Renal pelvis (tissue), 12 donors: ENCODE results near the gene DDX23. TPM values are rescaled to one million over a fixed set of nuclear protein-coding genes. Genes with fewer than 3 reads are reported as not detected.
"Not testable (repeated sequence)": the region's sequence is repeated elsewhere in the genome, so short reads cannot be mapped to it uniquely, and the experiment has no call there.

Source experiments
- DNase-seq: peaks from one replicate; pipeline ENCODE4 v3.0.0-alpha.2; 2013
- long read RNA-seq, 16 experiments: transcript quantifications; one replicate each; lab custom pipeline, GENCODE V29; 2026
- polyA plus RNA-seq, 3 donors: library from polyadenylated mRNA; unstranded; fragments of 120-200 nt; gene quantifications; one replicate each; pipeline ENCODE4 v1.2.1, GENCODE V29; 2013; ENCODE audit not compliant: insufficient read length in 3 of 3

Gene DDX23
- polyA plus RNA-seq: 100 to 1,000 TPM; 103 to 125 (median 108) TPM
- long read RNA-seq, donor 1, transcript DDX23-201 (17 exons, 3,248 nt): major isoform, 7 of 12 reads
- long read RNA-seq, donor 1, partial matches to known transcripts: 5 of 12 reads
- long read RNA-seq, donor 1, other reads (novel, unspliced or antisense): 0 of 12 reads
- long read RNA-seq, donor 2, transcript DDX23-201 (17 exons, 3,248 nt): major isoform, 13 of 21 reads
- long read RNA-seq, donor 2, partial matches to known transcripts: 7 of 21 reads
- long read RNA-seq, donor 2, other reads (novel, unspliced or antisense): 0 of 21 reads
- long read RNA-seq, donor 3, partial matches to known transcripts: 0 of 3 reads
- long read RNA-seq, donor 3, other reads (novel, unspliced or antisense): 0 of 3 reads
- long read RNA-seq, donor 4, partial matches to known transcripts: 5 of 9 reads
- long read RNA-seq, donor 4, other reads (novel, unspliced or antisense): 0 of 9 reads
- long read RNA-seq, donor 5, partial matches to known transcripts: 0 of 7 reads
- long read RNA-seq, donor 5, other reads (novel, unspliced or antisense): 0 of 7 reads
- long read RNA-seq, donor 6, transcript DDX23-201 (17 exons, 3,248 nt): major isoform, 7 of 13 reads
- long read RNA-seq, donor 6, partial matches to known transcripts: 5 of 13 reads
- long read RNA-seq, donor 6, other reads (novel, unspliced or antisense): 0 of 13 reads
- long read RNA-seq, donor 7, transcript DDX23-201 (17 exons, 3,248 nt): major isoform, 7 of 18 reads
- long read RNA-seq, donor 7, partial matches to known transcripts: 10 of 18 reads
- long read RNA-seq, donor 7, other reads (novel, unspliced or antisense): 0 of 18 reads
- long read RNA-seq, donor 8: 0 reads
- long read RNA-seq, donor 9, transcript DDX23-201 (17 exons, 3,248 nt): major isoform, 10 of 19 reads
- long read RNA-seq, donor 9, partial matches to known transcripts: 8 of 19 reads
- long read RNA-seq, donor 9, other reads (novel, unspliced or antisense): 0 of 19 reads
- long read RNA-seq, donor 10, partial matches to known transcripts: 0 of 7 reads
- long read RNA-seq, donor 10, other reads (novel, unspliced or antisense): 0 of 7 reads
- long read RNA-seq, donor 11, partial matches to known transcripts: 21 of 22 reads
- long read RNA-seq, donor 11, other reads (novel, unspliced or antisense): 0 of 22 reads
- long read RNA-seq, donor 12, transcript DDX23-201 (17 exons, 3,248 nt): major isoform, 13 of 22 reads
- long read RNA-seq, donor 12, partial matches to known transcripts: 9 of 22 reads
- long read RNA-seq, donor 12, other reads (novel, unspliced or antisense): 0 of 22 reads
- long read RNA-seq, donor 13, partial matches to known transcripts: 0 of 3 reads
- long read RNA-seq, donor 13, other reads (novel, unspliced or antisense): 0 of 3 reads
- long read RNA-seq, donor 14: 0 reads
- long read RNA-seq, donor 15, transcript DDX23-201 (17 exons, 3,248 nt): major isoform, 9 of 17 reads
- long read RNA-seq, donor 15, partial matches to known transcripts: 7 of 17 reads
- long read RNA-seq, donor 15, other reads (novel, unspliced or antisense): 0 of 17 reads
- long read RNA-seq, donor 16, transcript DDX23-201 (17 exons, 3,248 nt): major isoform, 6 of 20 reads
- long read RNA-seq, donor 16, partial matches to known transcripts: 14 of 20 reads
- long read RNA-seq, donor 16, other reads (novel, unspliced or antisense): 0 of 20 reads

DNA sequence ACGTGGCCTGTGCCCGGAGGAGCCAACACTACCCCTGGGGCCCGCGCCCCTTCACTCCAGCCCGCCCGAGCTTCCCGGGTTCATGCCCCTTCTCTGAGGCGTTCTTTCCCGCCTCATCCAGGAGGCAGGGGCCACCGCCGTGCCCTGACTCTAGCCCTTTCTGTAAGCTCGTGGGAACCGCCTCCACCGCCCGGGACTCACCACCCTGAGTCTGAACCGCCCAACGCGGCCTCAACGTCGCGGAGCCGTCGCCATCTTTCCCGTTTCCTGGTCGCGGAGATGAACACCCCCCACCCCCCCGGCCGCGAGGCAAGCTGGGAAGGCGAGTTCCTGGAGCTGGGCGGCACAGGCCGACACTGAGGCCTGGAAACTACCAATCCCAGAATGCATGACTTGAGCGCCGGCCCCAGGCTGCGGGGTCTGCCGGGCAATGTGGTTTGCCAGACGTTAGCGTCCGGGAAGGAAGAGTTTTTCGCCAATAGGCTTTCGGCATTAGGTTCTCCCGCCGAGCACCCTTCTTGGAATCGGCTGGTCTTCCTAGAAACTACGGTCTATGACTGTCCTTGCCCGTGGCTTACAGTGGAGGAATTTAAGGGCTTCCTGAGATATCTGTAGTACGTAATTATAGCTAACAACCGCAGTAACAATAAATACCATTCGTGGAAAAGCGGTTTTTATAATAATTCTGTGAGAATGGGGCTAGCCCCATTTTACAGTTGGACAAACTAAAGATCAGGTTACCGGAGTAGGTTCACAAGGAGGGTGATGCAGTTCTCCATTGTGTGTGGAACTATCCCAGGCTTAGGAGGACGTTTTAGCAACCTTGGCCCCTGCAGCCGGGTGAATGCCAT, at the start of gene DDX23:
Gene DDX23 (minus strand): TSS at position 281 of the 851 bp plus-strand sequence. CDS start 6,381 bp downstream, outside the sequence.
- peak; percentile 97 for DNase-seq

- no peak for DNase-seq
Observed at GRCh38 chr12:48901278-48901677, 49.3 kb upstream of the DDX23 start.

- DNase-seq: no peak
Observed at GRCh38 chr12:48899651-48900050, 47.7 kb upstream of the DDX23 start.

DNA sequence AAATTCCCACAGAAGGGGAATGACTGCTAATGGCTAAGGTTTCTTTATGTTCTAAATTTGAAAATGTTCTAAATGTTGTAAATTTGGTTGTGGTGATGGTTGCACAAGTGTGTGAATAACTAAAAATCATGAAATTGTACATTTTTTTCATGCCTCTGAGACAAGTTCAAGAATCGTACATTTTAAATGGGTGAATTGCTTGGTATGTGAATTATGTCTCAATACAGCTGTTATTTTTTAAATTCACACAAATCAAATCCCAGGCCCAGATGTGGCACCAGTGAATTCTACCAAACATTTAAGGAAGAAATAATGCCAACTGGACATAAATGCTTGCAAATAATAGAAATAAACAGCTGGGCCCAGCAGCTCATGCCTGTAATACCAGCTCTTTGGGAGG, 42.3 kb upstream of the DDX23 start:
- no peak for DNase-seq

GRCh38 chr12:48890657-48891418, 38.9 kb upstream of the DDX23 start:
- DNase-seq: peak; percentile 76

DNA sequence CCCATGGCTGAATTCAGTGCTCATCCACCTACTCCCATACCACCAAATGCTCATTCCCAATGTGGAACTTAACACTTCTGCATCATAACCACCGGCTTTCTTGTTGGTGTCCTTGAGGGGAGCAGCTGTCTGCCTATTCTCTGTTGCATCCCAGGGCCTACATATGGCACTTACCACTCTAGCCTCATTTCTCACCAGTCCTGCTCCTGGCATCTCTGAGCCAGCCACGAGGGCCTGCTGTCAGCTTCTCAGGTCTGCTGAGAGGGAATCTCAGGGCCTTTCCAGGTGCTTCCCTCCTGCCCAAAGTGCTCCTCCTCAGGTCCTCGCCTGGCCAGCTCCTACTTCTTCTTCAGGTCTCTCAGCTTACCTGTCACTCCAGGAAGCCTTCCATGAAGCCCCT, 37.7 kb upstream of the DDX23 start:
- DNase-seq: no peak

GRCh38 chr12:48883305-48884161, 31.6 kb upstream of the DDX23 start:
- DNase-seq: no peak

DNA sequence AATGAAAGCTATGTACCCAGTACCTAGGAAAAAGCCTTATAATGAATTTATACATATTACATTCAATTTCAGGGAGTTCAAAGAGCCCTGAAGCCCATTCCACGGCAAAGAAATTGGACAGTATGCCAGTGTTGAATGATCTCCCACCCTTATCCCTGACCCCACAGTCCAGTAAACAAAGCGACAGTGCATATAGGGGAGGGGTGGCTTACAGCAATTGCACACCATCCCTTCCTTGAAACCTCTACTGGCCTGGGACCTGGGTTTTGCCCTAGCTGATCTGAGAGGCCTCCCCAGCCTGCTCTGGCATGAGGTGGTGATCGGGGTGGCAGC, 31.0 kb upstream of the DDX23 start:
- no peak for DNase-seq

DNA sequence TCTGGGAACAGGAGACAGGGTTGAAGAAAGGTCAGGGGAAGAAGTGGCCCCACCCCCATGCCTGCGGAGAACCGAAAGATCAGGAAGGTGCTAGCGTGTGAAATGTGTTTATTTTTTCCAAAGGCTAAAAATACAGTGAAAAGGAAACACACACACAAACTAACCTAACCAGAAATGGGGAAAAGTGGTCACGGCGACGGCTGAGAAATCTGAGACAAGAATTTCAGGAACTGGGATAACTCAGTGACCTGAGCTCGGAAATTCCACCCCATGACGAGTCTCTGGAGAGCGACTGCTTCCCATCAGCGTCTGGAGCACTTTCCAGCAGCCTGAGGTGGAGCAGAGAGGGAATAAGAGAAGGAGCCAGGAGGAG, 30.3 kb upstream of the DDX23 start:
- peak; percentile 58 for DNase-seq

DNA sequence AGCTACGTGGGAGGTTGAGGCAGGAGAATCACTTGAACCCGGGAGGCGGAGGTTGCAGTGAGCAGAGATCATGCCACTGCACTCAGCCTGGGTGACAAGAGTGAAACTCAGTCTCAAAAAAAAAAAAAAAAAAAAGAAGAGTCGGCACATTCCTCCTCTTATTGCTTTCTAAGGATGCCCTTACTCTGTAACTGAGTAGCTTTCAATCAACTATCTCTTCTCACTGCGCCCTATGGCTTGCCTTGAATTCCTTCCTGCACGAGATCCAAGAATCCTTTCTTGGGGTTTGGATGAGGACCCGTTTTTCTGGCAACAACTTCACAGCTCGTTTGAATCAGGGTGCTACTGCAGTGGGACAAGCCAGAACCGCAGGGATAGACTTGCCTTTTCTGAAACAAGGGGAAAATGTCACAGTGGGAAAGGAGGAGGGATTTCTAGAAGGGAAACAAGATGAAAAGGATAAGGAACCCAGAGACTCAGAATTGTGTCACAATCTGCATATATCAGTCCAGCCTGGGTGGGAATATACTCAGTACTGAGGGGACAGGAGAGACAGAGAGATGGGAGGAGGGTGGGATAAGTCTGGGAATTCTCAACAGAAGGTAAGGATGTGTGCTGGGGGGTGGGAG, 29.8 kb upstream of the DDX23 start:
- DNase-seq: no peak

DNA sequence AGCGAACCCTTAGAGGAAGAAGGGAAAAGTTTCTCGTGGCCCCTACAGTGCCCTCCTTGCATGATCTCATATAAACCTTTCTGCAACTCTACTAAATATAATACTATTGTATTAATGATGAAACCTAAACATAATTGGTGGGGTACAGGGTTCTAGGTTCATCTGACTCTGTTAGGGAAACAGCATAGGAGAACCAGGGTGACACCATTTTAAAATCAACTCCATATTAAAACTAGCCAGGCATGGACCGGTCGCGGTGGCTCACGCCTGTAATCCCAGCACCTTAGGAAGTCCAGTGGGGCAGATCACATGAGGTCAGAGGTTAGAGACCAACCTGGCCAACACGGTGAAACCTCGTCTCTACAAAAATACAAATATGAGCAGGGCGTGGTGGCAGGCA, 28.7 kb upstream of the DDX23 start:
- no peak for DNase-seq

DNA sequence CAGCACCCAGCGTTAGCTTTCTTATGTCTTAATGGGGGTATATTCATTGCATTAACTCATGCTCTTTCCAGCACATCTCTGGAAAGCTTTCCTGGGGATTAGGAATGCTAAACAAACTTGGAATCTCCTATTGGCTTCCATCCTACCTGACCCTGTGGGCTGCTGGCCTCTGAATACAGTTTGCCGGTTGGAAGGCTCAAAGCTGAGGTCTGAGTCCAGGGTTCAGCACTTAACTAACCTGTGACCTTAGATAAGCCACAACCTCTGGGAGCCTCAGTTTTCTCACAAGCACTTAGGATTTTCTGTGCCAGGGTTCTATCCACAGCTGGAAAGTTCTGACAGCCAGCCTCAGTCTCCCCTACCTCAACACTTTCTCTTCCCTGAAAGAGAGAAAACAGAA, 26.6 kb upstream of the DDX23 start:
- DNase-seq: no peak

- DNase-seq: no peak
Observed at GRCh38 chr12:48875944-48876515, 24.1 kb upstream of the DDX23 start.

DNA sequence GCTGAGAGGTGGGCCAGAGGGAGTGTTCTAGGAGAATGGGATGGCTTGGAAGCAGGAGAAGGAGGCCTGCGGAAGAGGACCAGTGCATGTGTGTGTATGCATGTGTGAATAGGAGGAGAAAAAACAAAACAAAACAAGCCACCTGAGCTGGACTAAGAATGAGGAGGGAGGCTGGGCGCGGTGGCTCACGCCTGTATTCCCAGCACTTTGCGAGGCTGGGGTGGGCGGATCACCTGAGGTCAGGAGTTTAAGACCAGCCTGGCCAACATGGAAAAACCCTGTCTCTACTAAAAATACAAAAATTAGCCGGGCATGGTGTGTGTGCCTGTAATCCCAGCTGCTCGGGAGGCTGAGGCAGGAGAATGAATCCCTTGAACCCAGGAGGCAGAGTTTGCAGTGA, 21.6 kb upstream of the DDX23 start:
- not testable (repeated sequence) for DNase-seq

DNA sequence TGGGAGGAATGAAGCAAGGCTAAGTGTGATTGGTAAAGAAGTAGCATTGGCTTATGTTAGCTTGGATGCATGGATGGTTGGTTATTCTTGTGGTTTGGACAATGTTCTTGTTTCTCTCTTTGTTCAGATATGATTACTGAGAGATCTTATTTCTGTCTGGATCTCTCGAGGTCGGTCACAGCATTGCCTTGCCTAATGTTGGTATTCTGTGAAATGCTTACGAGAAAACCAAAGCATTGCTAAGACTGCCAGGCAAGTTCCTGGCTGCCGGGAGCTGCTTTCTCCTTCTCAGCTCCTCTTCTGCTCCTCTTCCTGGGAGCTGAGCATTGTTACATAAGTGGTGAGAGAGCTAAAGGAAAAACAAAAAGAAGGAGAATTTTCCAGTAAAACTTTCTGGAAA, 21.1 kb upstream of the DDX23 start:
- DNase-seq: no peak

DNA sequence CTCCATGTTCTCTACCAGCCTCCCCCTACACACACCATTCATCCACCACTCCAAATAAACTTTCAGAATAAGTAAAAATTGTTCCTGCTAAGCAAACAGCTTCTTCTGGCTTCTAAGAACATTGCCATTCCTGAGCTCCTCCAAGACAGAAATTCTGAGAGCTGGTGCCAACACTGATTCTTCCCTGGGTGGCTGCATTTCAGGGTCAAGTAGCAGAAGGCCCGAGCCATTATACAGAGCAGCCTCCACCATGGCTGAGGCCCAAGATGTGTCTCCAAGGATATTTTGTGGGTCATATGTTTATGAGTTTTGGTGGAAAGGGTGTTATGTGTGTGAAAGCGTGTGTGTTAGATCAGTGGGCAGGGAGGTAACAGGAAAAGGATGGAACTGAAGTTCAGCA, 17.2 kb upstream of the DDX23 start:
- no peak for DNase-seq

GRCh38 chr12:48868451-48868850, 16.5 kb upstream of the DDX23 start:
- DNase-seq: no peak
